Testis (tissue), 3 donors: ENCODE results near the gene DHFR. TPM values are rescaled to one million over a fixed set of nuclear protein-coding genes. Genes with fewer than 3 reads are reported as not detected.
"Not testable (repeated sequence)": the region's sequence is repeated elsewhere in the genome, so short reads cannot be mapped to it uniquely, and the experiment has no call there.

Experiments
- DNase-seq: peaks from one replicate; pipeline ENCODE4 v3.0.0-alpha.2; 2019
- H3K27ac ChIP-seq, 2 donors: fragments of 200-600 bp; sonication (generic); one replicate each; pipeline ENCODE4 v1.5.1; 2019
- H3K27me3 ChIP-seq: fragments of 200-600 bp; sonication (generic); one replicate; pipeline ENCODE4 v1.5.1; 2019
- H3K36me3 ChIP-seq: fragments of 200-600 bp; sonication (generic); one replicate; pipeline ENCODE4 v1.5.1; 2017; ENCODE audit warnings: low read depth; ENCODE audit errors: missing control alignments
- H3K4me1 ChIP-seq: fragments of 200-600 bp; sonication (generic); one replicate; pipeline ENCODE4 v1.5.1; 2019
- H3K4me3 ChIP-seq, 2 donors: fragments of 200-600 bp; sonication (generic); one replicate each; pipeline ENCODE4 v1.5.1; 2017 to 2019
- H3K9me3 ChIP-seq: fragments of 200-600 bp; sonication (generic); one replicate; pipeline ENCODE4 v1.5.1; 2017
- CTCF ChIP-seq, 3 experiments: fragments of 450-650 bp in 2 of 3; fragments of 200-600 bp in 1 of 3; sonication (generic) in 1 of 3; IDR thresholded peaks; one replicate each; pipeline ENCODE4 v1.5.1; 2016 to 2019; ENCODE audit warnings: antibody characterized with exemption in 3 of 3, mild to moderate bottlenecking in 2 of 3, moderate library complexity in 1 of 3
- POLR2A ChIP-seq: fragments of 450-650 bp; IDR thresholded peaks from one replicate; pipeline ENCODE4 v1.6.1; 2017; ENCODE audit warnings: antibody characterized with exemption, mild to moderate bottlenecking, moderate library complexity
- WGBS, 2 donors: methylation state at CpG; one replicate each; pipeline ENCODE4 v1.1.5; 2018; 5-methylcytosine and 5-hydroxymethylcytosine counted together
- intact Hi-C: fragments of 100-400 bp; cut with DNase I; formaldehyde crosslinking; loops from one replicate; pipeline ENCODE4 v1.15.1; 2023; ENCODE audit warnings: low total_unique reads
- polyA plus RNA-seq: library from polyadenylated mRNA; stranded (reverse); fragments of 350-450 nt; fragmentation: Illumina TruSeq; extraction: RNeasy Lipid Tissue Mini Kit (QIAGEN cat#74804); gene quantifications from one replicate; pipeline ENCODE4 v1.2.3, GENCODE V29; 2014; ENCODE audit warnings: low read depth, low replicate concordance; ENCODE audit not compliant: insufficient read depth
- total RNA-seq, 2 donors: library from RNA; depleted of rRNA; stranded (reverse); fragments of >200 nt; gene quantifications; one replicate each; pipeline ENCODE4 v1.2.3, GENCODE V29; 2016

DHFR gene
- total and polyA plus RNA-seq, 3 donors from 2014 or later: 16.8 to 35.2 (median 18.0) TPM

- Histone ChIP-seq H3K4me1 (no peaks in the 10 kb centered on the region), H3K27ac (no peak overlapping the region), H3K9me3 (no peaks in the 10 kb centered on the region), H3K36me3 (no peaks in the 10 kb centered on the region), H3K4me3 (no peak overlapping the region), H3K27me3 (no peaks in the 10 kb centered on the region)
- no peak for DNase-seq
- WGBS, 2 donors: 0 to 58% methylated on average over 1 of the region's 1 CpG
- TF ChIP-seq CTCF (IDR thresholded peaks at IDR 0.05): no peak
- TF ChIP-seq POLR2A: no peak
- intact Hi-C loops: no loop called here
These were observed 7.3 kb upstream of the DHFR start for GRCh38 chr5:80662108-80662507.

GRCh38 chr5:80660661-80661060 lies 5.9 kb upstream of the DHFR start:
- intact Hi-C loops, DNase-seq, H3K9me3 ChIP-seq, H3K36me3 ChIP-seq, H3K27me3 ChIP-seq, H3K4me1 ChIP-seq, H3K27ac ChIP-seq, H3K4me3 ChIP-seq: not testable (repeated sequence)
- 83 to 87% methylated on average over 7 of the region's 7 CpGs for WGBS, 2 donors

GRCh38 chr5:80659106-80659505 lies 4.3 kb upstream of the DHFR start:
- Histone ChIP-seq H3K36me3 (no peaks in the 10 kb centered on the region), H3K4me1 (peaks cover 7% of the 10 kb centered on the region), H3K27ac (no peak overlapping the region), H3K9me3 (no peaks in the 10 kb centered on the region), H3K4me3 (no peak overlapping the region), H3K27me3 (no peaks in the 10 kb centered on the region)
- intact Hi-C loops: no loop called here
- WGBS, 2 donors: 98 to 99% methylated on average over 5 of the region's 5 CpGs
- TF ChIP-seq POLR2A (no peak), CTCF (IDR thresholded peaks at IDR 0.05) (no peak)
- DNase-seq: no peak

- Histone ChIP-seq H3K36me3 (no peaks in the 10 kb centered on the region), H3K27ac (no peak overlapping the region), H3K4me1 (peaks cover 12% of the 10 kb centered on the region), H3K27me3 (no peaks in the 10 kb centered on the region), H3K9me3 (no peaks in the 10 kb centered on the region), H3K4me3 (no peak overlapping the region)
- TF ChIP-seq CTCF (IDR thresholded peaks at IDR 0.05) (no peak), POLR2A (no peak)
- no peak for DNase-seq
- intact Hi-C loops: no loop called here
- 0% methylated on average over 1 of the region's 1 CpG for WGBS, 2 donors
These were observed 1.6 kb upstream of the DHFR start for GRCh38 chr5:80656425-80656824.

- intact Hi-C loops: no loop called here
- peak overlapping the region; percentile 81 to 92 for H3K4me3 ChIP-seq
- peaks cover 12% of the 10 kb centered on the region for H3K4me1 ChIP-seq
- no peak for TF ChIP-seq POLR2A
- TF ChIP-seq CTCF (IDR thresholded peaks at IDR 0.05): no peak
- no peaks in the 10 kb centered on the region for H3K27me3 ChIP-seq
- H3K9me3 ChIP-seq: no peaks in the 10 kb centered on the region
- DNase-seq: no peak
- peak overlapping the region; percentile 90 to 94 for H3K27ac ChIP-seq
- no peaks in the 10 kb centered on the region for H3K36me3 ChIP-seq
- WGBS, 2 donors: 16% methylated on average over 7 of the region's 7 CpGs
These were observed 520 bp upstream of the DHFR start for GRCh38 chr5:80655231-80655774.
